Omental fat pad (tissue), 4 donors: Measurements from ENCODE around the gene SERPINC1. TPM values are rescaled to one million over a fixed set of nuclear protein-coding genes. Genes with fewer than 3 reads are reported as not detected.

Source experiments
- ATAC-seq: fragments of 150-250 bp; one replicate; pipeline ENCODE4 v1.9.1; 2016; ENCODE audit warnings: mild to moderate bottlenecking, moderate library complexity; ENCODE audit not compliant: low FRiP score
- DNase-seq: peaks from one replicate; pipeline ENCODE4 v3.0.0-alpha.2; 2019; ENCODE audit warnings: low spot score
- total RNA-seq, 4 donors: library from RNA; depleted of rRNA; stranded (reverse); fragments of >200 nt; gene quantifications; one replicate each; pipeline ENCODE4 v1.1.0, GENCODE V29; 2016
- TF ChIP-seq, protein P1 (sequence below), 3 donors: fragments of 450-650 bp; IDR thresholded peaks; one replicate each; pipeline ENCODE4 v1.5.1; 2016 to 2017; ENCODE audit warnings: antibody characterized with exemption in 3 of 3, mild to moderate bottlenecking in 3 of 3, moderate library complexity in 2 of 3

SERPINC1 gene
- total RNA-seq, 4 donors from 2014 or later, result 0.63 TPM; not detected in 3

DNA sequence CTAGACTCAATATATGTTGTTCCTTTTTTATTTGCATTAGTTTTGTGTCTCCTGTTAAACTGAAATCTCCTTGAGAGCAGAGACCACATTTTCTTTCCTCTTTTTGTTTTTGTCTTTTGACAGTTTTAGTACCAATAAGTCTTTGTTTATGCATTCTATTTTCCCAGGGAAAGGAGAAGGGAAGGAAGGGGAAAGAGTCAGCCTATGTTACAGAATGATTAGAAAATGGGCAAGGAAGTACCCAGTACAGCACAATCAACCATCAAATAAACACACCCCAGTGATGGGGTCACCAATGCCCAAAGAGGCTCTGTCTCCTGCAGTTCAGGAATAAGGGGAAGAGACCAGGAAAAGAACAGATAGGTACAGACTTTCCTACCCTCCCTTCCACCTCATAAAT, 38.9 kb downstream of the SERPINC1 start:
- TF ChIP-seq, protein P1, sequence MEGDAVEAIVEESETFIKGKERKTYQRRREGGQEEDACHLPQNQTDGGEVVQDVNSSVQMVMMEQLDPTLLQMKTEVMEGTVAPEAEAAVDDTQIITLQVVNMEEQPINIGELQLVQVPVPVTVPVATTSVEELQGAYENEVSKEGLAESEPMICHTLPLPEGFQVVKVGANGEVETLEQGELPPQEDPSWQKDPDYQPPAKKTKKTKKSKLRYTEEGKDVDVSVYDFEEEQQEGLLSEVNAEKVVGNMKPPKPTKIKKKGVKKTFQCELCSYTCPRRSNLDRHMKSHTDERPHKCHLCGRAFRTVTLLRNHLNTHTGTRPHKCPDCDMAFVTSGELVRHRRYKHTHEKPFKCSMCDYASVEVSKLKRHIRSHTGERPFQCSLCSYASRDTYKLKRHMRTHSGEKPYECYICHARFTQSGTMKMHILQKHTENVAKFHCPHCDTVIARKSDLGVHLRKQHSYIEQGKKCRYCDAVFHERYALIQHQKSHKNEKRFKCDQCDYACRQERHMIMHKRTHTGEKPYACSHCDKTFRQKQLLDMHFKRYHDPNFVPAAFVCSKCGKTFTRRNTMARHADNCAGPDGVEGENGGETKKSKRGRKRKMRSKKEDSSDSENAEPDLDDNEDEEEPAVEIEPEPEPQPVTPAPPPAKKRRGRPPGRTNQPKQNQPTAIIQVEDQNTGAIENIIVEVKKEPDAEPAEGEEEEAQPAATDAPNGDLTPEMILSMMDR (IDR thresholded peaks at IDR 0.05), result no peak
- no peak for ATAC-seq

DNA sequence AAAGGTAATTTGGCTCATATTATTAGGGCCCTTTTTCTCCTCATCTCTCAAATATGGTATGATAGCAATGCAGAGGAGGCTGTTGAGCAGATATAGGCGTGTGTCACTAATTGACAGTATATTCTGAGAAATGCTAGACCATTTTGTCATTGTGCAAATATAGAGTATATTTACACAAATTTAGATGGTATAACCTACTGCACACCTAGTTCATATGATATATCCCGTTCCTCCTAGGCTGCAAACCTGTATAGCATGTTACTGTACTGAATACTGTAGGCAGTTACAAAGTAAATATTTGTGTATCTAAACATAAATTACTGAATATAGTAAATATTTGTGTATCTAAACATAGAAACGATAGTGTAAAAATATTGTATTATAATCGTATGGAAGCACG, 40.4 kb downstream of the SERPINC1 start:
- TF ChIP-seq, protein P1 (IDR thresholded peaks at IDR 0.05), result no peak
- DNase-seq, result no peak
- ATAC-seq, result no peak

More for the DNA sequence above, 38.9 kb downstream of the SERPINC1 start:
- DNase-seq, result no peak

DNA sequence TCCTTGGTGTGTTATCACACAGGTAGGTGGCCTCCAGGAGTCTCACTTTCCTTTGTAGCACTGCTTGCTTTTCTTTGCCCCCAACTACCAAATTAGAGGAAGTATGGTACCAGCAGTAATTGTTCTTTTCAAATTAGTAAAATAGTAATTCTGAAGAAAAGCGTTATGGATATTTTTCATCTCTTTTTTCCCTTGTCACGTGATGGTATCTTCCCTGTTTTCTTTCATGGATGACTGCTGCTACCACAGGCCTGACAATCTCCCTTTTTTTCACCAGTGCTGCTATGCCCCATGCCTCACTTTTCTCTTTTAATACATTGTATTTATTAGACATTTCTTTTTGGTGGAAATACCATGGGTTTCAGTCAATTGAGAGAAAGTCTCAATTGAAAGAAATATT, 45.6 kb downstream of the SERPINC1 start:
- TF ChIP-seq, protein P1 (IDR thresholded peaks at IDR 0.05), result no peak
- no peak for DNase-seq
- no peak for ATAC-seq

DNA sequence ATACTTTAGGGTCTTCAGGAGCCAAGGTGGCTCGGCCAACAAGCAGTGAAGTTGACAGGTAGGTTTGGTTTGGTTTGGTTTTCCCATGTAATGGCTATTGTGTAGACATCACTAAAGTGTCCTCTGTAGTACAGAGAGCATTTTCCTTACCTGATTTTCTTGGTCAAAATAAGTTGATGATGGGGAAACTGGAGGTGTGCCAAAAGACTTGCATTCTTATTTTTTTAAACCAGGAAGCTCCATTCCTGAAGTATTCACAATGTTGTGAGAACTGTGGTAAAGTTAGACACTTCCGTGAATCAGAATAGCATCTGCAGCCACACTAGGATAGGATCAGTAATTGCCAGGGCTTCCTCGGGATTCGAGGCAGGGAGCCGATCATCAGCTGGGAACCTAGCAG, 46.0 kb downstream of the SERPINC1 start:
- TF ChIP-seq, protein P1 (IDR thresholded peaks at IDR 0.05), result no peak
- no peak for ATAC-seq
- DNase-seq, result no peak

DNA sequence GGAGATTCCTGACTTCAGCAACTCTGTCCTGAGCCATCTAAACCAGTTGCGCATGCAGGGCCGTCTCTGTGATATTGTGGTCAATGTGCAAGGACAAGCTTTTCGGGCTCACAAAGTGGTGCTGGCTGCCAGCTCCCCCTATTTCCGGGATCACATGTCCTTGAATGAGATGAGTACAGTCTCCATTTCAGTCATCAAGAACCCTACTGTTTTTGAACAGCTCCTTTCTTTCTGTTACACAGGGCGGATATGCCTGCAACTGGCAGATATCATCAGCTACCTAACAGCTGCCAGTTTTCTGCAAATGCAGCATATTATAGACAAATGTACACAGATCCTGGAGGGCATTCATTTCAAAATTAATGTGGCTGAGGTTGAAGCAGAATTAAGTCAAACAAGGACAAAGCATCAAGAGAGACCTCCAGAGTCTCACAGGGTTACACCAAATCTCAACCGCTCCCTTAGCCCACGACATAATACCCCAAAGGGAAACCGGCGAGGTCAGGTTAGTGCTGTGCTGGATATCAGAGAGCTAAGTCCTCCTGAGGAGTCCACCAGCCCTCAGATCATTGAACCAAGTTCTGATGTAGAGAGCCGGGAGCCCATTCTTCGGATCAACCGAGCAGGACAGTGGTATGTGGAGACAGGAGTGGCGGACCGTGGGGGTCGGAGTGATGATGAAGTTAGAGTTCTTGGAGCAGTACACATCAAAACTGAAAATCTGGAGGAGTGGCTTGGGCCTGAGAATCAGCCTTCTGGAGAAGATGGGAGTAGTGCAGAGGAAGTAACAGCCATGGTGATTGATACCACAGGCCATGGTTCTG, 46.7 kb downstream of the SERPINC1 start:
- no peak for DNase-seq
- TF ChIP-seq, protein P1 (IDR thresholded peaks at IDR 0.05), result no peak
- ATAC-seq, result no peak

DNA sequence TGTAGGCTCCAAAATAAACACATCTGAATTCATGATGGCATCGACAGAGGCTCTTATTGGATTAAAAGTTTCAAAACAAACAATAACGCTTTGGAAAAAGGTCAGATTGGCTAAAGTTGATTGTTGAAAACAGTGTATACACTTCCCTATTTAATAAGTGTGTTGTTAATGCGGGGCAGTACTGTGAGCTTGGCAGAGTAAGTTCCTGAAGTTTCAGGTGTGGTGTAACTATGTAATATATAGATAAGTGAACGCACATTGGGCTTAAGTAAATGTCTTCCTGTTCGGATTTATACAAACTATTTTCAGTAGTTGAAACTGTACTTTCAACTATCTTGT, 48.1 kb downstream of the SERPINC1 start:
- DNase-seq, result no peak
- TF ChIP-seq, protein P1 (IDR thresholded peaks at IDR 0.05), result no peak
- ATAC-seq, result no peak
